Measurements from ENCODE around the gene CLASP1. TPM values are rescaled to one million over a fixed set of nuclear protein-coding genes. Genes with fewer than 3 reads are reported as not detected.

CLASP1 gene
- total and polyA plus RNA-seq, 2 donors (not counting 3 experiments of a cell fraction or from before 2014, with no cell fraction given), result 10.0 to 57.9 TPM

GRCh38 chr2:121472470-121472993, 176.7 kb downstream of the CLASP1 start:
- dilution Hi-C loops (cut with MboI; ENCODE audit: extremely low pct_ligation_motif_present, low sequenced_read_pairs), result no loop called here
- H3K79me2 ChIP-seq (ENCODE audit: control insufficient read depth, insufficient read depth, low read length), result peaks cover 2% of the 10 kb centered on the region
- no peaks in the 10 kb centered on the region for H3K27me3 ChIP-seq (ENCODE audit: control insufficient read depth in 2 of 2, insufficient read depth in 2 of 2, low read length in 2 of 2)
- TF ChIP-seq FOS (IDR thresholded peaks at IDR 0.05; ENCODE audit: borderline replicate concordance, insufficient read depth, low read length) (no peak), CTCF (IDR thresholded peaks at IDR 0.05; ENCODE audit: extremely low read depth in 1 of 2, insufficient read depth in 1 of 2, low read depth in 1 of 2, low read length in 2 of 2) (no peak), MYC (IDR thresholded peaks at IDR 0.05; ENCODE audit: low read depth, low read length) (no peak), POLR2AphosphoS5 (IDR thresholded peaks at IDR 0.05; ENCODE audit: insufficient read depth, low read depth, low read length) (no peak), JUN (IDR thresholded peaks at IDR 0.05; ENCODE audit: borderline replicate concordance, insufficient read depth, insufficient read length, low read depth) (no peak), GATA2 (IDR thresholded peaks at IDR 0.05; ENCODE audit: insufficient read depth, insufficient read length, low read depth, low read length) (no peak), MAX (IDR thresholded peaks at IDR 0.05; ENCODE audit: insufficient read depth, insufficient read length) (no peak), EZH2 (IDR thresholded peaks at IDR 0.05; ENCODE audit: borderline replicate concordance, low read depth, low read length, severe bottlenecking) (no peak), POLR2A (IDR thresholded peaks at IDR 0.05; ENCODE audit: low read depth, low read length) (no peak)
- H2AFZ ChIP-seq (ENCODE audit: low read depth, low read length), result no peak overlapping the region
- H3K9ac ChIP-seq (replicated peaks; ENCODE audit: extremely low read depth, insufficient read depth, low read length), result no peak overlapping the region
- no peaks in the 10 kb centered on the region for H3K9me3 ChIP-seq (replicated peaks; ENCODE audit: control insufficient read depth, insufficient read depth, low read length)
- H3K9me1 ChIP-seq (replicated peaks; ENCODE audit: control insufficient read depth, extremely low read depth, insufficient read depth, low read length), result no peaks in the 10 kb centered on the region
- POLR2A ChIA-PET, result interaction anchor here (0.7 kb wide), 1 partner anchor 57 kb away, joined by 6 read pairs; no protein-coding TSS in a partner anchor
- H3K27ac ChIP-seq (ENCODE audit: insufficient read depth, low read depth, low read length), result no peak overlapping the region
- H3K4me1 ChIP-seq (ENCODE audit: control insufficient read depth, extremely low read depth, insufficient read depth, low read length), result no peaks in the 10 kb centered on the region
- BruUV-seq (replicated peaks), result no TSS peak
- peaks cover under 1% of the 10 kb centered on the region for H4K20me1 ChIP-seq (replicated peaks; ENCODE audit: control insufficient read depth, extremely low read depth, insufficient read depth, low read length)
- FAIRE-seq (no peak), DNase-seq (ENCODE audit: low read depth, low spot score) (no peak)
- H3K4me3 ChIP-seq (replicated peaks in 1 of 3; ENCODE audit: insufficient read depth in 1 of 3, low read depth in 1 of 3, low read length in 3 of 3), result no peak overlapping the region
- CTCF ChIA-PET, result interaction anchor here (0.7 to 1.0 kb wide), 2 partner anchors 11 to 41 kb away, joined by 4 read pairs; no protein-coding TSS in a partner anchor
- intact Hi-C loops (cut with micrococcal nuclease), result no loop called here
- H3K36me3 ChIP-seq (ENCODE audit: control insufficient read depth in 2 of 2, extremely low read depth in 1 of 2, insufficient read depth in 2 of 2, low read length in 2 of 2), result peaks cover 5 to 11% of the 10 kb centered on the region in 2 experiments
- no peak overlapping the region for H3K4me2 ChIP-seq (ENCODE audit: insufficient read depth, low read length)

Data from endothelial cell of umbilical vein (primary cell).